Vagina (tissue), 2 donors: ENCODE measurements around the gene GRK5.

ENCODE experiments used
- CTCF ChIP-seq, 3 experiments: fragments of 450-650 bp in 2 of 3; fragments of 200-600 bp in 1 of 3; sonication (generic) in 1 of 3; IDR thresholded peaks; one replicate each; pipeline ENCODE4 v1.5.1; 2017 to 2019; ENCODE audit warnings: antibody characterized with exemption in 3 of 3, mild to moderate bottlenecking in 2 of 3, moderate library complexity in 2 of 3
- POLR2A ChIP-seq, 2 donors: fragments of 450-650 bp; IDR thresholded peaks; one replicate each; pipeline ENCODE4 v1.6.1; 2017; ENCODE audit warnings: antibody characterized with exemption in 2 of 2, mild to moderate bottlenecking in 2 of 2, moderate library complexity in 2 of 2
- POLR2AphosphoS5 ChIP-seq, 2 donors: sonication (generic); formaldehyde crosslinking; IDR thresholded peaks; one replicate each; pipeline ENCODE4 v1.9.0; 2017; ENCODE audit warnings: antibody characterized with exemption in 2 of 2, mild to moderate bottlenecking in 2 of 2, low read depth in 1 of 2; ENCODE audit not compliant: insufficient read depth in 1 of 2

GRCh38 chr10:119341459-119342301 is 134.3 kb downstream of the GRK5 start:
- no peak for TF ChIP-seq CTCF (IDR thresholded peaks at IDR 0.05)
- no peak for TF ChIP-seq POLR2A (IDR thresholded peaks at IDR 0.05)
- TF ChIP-seq POLR2AphosphoS5 (IDR thresholded peaks at IDR 0.05; ENCODE audit: insufficient read depth in 1 of 2, low read depth in 1 of 2) = peak in 1 of 2 donors; percentile 64
